ENCODE measurements around the gene DPP6. TPM values are rescaled to one million over a fixed set of nuclear protein-coding genes. Genes with fewer than 3 reads are reported as not detected.

The DPP6 gene
- total RNA-seq, 1 experiment from 2014 or later: not detected

- H3K9me2 ChIP-seq (replicated peaks; ENCODE audit: low read length): no peaks in the 10 kb centered on the region
- no peaks in the 10 kb centered on the region for H4K20me1 ChIP-seq (ENCODE audit: low read length)
- ChIA-PET POLR2A (ENCODE audit: unreplicated experiment) (no interaction called here), CTCF (no interaction called here)
- H3K9me3 ChIP-seq (ENCODE audit: low read length): no peaks in the 10 kb centered on the region
- no peak overlapping the region for H3K27ac ChIP-seq (ENCODE audit: low read length)
- no peaks in the 10 kb centered on the region for H3F3A ChIP-seq (ENCODE audit: low read length, unreplicated experiment)
- ATAC-seq (no peak), DNase-seq (no peak)
- H3K4me3 ChIP-seq (ENCODE audit: low read length): no peak overlapping the region
- H3K36me3 ChIP-seq (ENCODE audit: low read depth, low read length): no peaks in the 10 kb centered on the region
- H3K79me2 ChIP-seq (ENCODE audit: low read length): no peaks in the 10 kb centered on the region
- intact Hi-C loops (cut with micrococcal nuclease): no loop called here
- no peak for TF ChIP-seq EZH2phosphoT487 (IDR thresholded peaks at IDR 0.05; ENCODE audit: borderline replicate concordance, low read length)
- TF ChIP-seq EZH2 (IDR thresholded peaks at IDR 0.05; ENCODE audit: low read length, unreplicated experiment): no peak
- TF ChIP-seq CTCF (conservative IDR thresholded peaks at IDR 0.05; ENCODE audit: low read depth, low read length): no peak
- H2AFZ ChIP-seq (ENCODE audit: low read length): no peak overlapping the region
- no peak overlapping the region for H3K9ac ChIP-seq (ENCODE audit: low read length)
- no peaks in the 10 kb centered on the region for H3K27me3 ChIP-seq (ENCODE audit: low read length)
- H3K4me1 ChIP-seq (ENCODE audit: insufficient read depth, low read length): no peaks in the 10 kb centered on the region
- H3K4me2 ChIP-seq (ENCODE audit: low read length): no peak overlapping the region
- BruUV-seq (replicated peaks): no TSS peak
Observed at GRCh38 chr7:154484943-154485342, 432.7 kb downstream of the DPP6 start.

GRCh38 chr7:154489897-154490296, 437.7 kb downstream of the DPP6 start:
- DNase-seq (no peak), ATAC-seq (no peak)
- intact Hi-C loops (cut with micrococcal nuclease): no loop called here
- H3K4me3 ChIP-seq (ENCODE audit: low read length): no peak overlapping the region
- ChIA-PET CTCF (no interaction called here), POLR2A (ENCODE audit: unreplicated experiment) (no interaction called here)
- no peaks in the 10 kb centered on the region for H3K27me3 ChIP-seq (ENCODE audit: low read length)
- no TSS peak for BruUV-seq (replicated peaks)
- no peak overlapping the region for H3K27ac ChIP-seq (ENCODE audit: low read length)
- no peak overlapping the region for H3K9ac ChIP-seq (ENCODE audit: low read length)
- H3K4me2 ChIP-seq (ENCODE audit: low read length): no peak overlapping the region
- H3K9me3 ChIP-seq (ENCODE audit: low read length): no peaks in the 10 kb centered on the region
- H4K20me1 ChIP-seq (ENCODE audit: low read length): no peaks in the 10 kb centered on the region
- H3K79me2 ChIP-seq (ENCODE audit: low read length): no peaks in the 10 kb centered on the region
- H3K4me1 ChIP-seq (ENCODE audit: insufficient read depth, low read length): no peaks in the 10 kb centered on the region
- no peaks in the 10 kb centered on the region for H3K36me3 ChIP-seq (ENCODE audit: low read depth, low read length)
- no peaks in the 10 kb centered on the region for H3F3A ChIP-seq (ENCODE audit: low read length, unreplicated experiment)
- H2AFZ ChIP-seq (ENCODE audit: low read length): no peak overlapping the region
- TF ChIP-seq EZH2phosphoT487 (IDR thresholded peaks at IDR 0.05; ENCODE audit: borderline replicate concordance, low read length): no peak
- TF ChIP-seq EZH2 (IDR thresholded peaks at IDR 0.05; ENCODE audit: low read length, unreplicated experiment): no peak
- TF ChIP-seq CTCF (conservative IDR thresholded peaks at IDR 0.05; ENCODE audit: low read depth, low read length): no peak
- no peaks in the 10 kb centered on the region for H3K9me2 ChIP-seq (replicated peaks; ENCODE audit: low read length)

- no peak overlapping the region for H2AFZ ChIP-seq (ENCODE audit: low read length)
- no peaks in the 10 kb centered on the region for H3K36me3 ChIP-seq (ENCODE audit: low read depth, low read length)
- no peak overlapping the region for H3K4me2 ChIP-seq (ENCODE audit: low read length)
- H3K27ac ChIP-seq (ENCODE audit: low read length): no peak overlapping the region
- TF ChIP-seq EZH2 (IDR thresholded peaks at IDR 0.05; ENCODE audit: low read length, unreplicated experiment) (no peak), EZH2phosphoT487 (IDR thresholded peaks at IDR 0.05; ENCODE audit: borderline replicate concordance, low read length) (no peak)
- no peak for ATAC-seq
- H3K9ac ChIP-seq (ENCODE audit: low read length): no peak overlapping the region
- BruUV-seq (replicated peaks): no TSS peak
- no peaks in the 10 kb centered on the region for H3K79me2 ChIP-seq (ENCODE audit: low read length)
- no peaks in the 10 kb centered on the region for H3K4me1 ChIP-seq (ENCODE audit: insufficient read depth, low read length)
- H3F3A ChIP-seq (ENCODE audit: low read length, unreplicated experiment): no peaks in the 10 kb centered on the region
- H3K9me2 ChIP-seq (replicated peaks; ENCODE audit: low read length): no peaks in the 10 kb centered on the region
- intact Hi-C loops (cut with micrococcal nuclease): no loop called here
- H3K9me3 ChIP-seq (ENCODE audit: low read length): no peaks in the 10 kb centered on the region
- POLR2A ChIA-PET (ENCODE audit: unreplicated experiment): no interaction called here
- H4K20me1 ChIP-seq (ENCODE audit: low read length): no peaks in the 10 kb centered on the region
- no peaks in the 10 kb centered on the region for H3K27me3 ChIP-seq (ENCODE audit: low read length)
- CTCF ChIA-PET: no interaction called here
- no peak for DNase-seq
- no peak overlapping the region for H3K4me3 ChIP-seq (ENCODE audit: low read length)
Observed at GRCh38 chr7:154493594-154493993, 441.4 kb downstream of the DPP6 start.
